ENCODE results near the gene SOCS1. TPM values are rescaled to one million over a fixed set of nuclear protein-coding genes. Genes with fewer than 3 reads are reported as not detected.
A peak's percentile ranks its signal among the peaks of the same experiment; 100 is the strongest.

SOCS1 gene
- total RNA-seq, 1 experiment from 2014 or later = 17.1 TPM

GRCh38 chr16:11285842-11286241 is 29.8 kb upstream of the SOCS1 start:
- DNase-seq (ENCODE audit: low read depth) = no peak

DNA sequence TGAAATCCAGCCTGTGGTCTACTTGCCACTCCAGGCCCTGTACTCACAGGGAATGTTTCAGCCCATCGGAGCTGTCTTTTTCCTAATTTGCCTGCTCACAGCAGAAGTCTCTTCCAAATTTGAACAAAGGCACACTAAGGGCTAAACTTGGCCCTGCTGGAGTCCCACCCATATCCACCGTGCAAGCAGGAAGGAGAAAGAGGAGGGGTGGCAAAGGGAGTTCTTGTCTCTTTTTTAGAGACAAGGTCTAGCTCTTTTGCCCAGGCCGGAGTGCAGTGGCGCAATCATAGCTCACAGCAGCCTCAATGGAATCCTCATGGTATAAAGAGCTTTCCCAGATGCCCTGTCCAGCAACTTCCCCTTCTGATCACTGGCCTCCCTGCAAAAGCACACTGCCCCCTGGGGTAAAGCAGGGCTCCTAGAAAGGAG is 27.8 kb upstream of the SOCS1 start:
- peak; percentile 19 for DNase-seq (ENCODE audit: low read depth)

DNA sequence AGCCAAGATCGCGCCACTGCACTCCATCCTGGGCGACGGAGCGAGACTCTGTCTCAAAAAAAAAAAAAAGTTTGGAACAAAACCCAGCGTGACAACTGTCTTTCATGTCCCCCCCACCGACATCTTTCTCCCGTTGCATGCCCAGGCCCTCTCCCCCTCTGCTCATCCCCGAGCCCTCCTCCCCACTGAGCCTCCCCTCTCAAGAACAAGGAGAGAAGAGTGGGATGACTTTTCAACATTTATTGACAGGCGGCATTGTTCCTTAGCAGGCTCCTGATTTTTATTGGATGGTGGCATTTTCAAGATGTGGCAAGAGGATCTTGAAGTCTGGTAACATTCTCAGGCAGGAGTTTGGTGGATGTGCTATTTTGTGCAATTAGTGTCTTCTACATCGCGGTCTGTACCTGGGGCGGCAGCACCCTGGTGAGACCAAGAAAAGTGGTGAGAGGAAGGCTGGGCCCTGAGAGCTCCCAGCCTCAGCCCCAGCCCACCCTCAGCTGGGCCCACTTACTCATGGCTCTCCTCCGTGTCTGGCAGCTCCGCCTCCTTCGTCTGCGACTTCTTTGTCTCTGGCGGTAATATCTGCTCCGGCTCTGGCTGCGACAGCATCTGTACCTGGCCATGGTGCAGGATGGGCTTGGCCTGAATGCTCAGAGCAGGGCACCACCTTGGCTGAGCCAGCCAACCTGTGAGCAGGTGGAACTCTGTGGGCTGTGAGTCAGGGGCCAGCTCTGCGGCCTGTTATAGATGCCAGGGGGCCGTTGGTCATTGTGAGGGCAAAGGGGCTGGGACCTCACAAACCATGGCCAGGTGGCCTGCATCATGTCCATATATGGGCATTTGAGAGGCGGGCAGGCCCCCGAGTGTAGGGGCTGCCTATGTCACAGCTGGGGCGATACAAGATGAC is 24.9 kb upstream of the SOCS1 start, which contains the start of gene PRM1:
Gene PRM1, minus strand, starts transcription at position 715 of the 907 bp plus-strand sequence. Its CDS starts 92 bp downstream, at position 623.
- no peak for DNase-seq (ENCODE audit: low read depth)

GRCh38 chr16:11278681-11279628 is 23.0 kb upstream of the SOCS1 start:
- DNase-seq (ENCODE audit: low read depth) = no peak

GRCh38 chr16:11277607-11278337 is 21.8 kb upstream of the SOCS1 start:
- DNase-seq (ENCODE audit: low read depth) = no peak

DNA sequence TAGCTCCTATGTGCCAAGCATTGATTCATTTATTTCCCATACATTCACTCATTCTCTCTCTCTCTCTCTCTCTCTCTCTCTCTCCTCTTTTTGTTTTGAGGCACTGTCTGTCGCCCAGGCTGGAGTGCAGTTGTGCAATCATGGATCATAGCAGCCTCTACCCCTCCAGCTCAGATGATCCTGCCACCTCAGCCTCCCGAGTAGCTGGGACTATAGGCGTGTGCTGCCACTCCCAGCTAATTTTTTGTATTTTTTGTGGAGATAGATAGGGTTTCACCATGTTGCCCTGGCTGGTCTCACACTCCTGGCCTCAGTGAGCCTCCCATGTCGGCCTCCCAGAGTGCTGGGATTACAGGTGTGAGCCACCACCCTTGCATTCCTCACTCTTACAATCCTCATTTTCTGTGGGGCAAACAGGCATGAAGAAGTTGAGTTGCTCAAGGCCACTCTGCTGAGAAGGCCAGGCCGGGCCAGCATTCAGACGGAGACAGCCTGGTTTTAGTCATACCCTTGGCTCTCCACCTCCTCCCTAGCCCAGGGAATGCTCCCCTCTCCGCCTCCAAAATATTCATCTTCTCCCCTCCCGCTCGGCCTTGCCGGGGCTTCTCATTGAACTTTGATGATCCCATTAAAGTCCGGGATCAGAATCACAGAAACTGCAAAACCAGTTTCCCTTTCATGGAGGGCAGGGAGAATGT is 21.0 kb upstream of the SOCS1 start:
- no peak for DNase-seq (ENCODE audit: low read depth)

DNA sequence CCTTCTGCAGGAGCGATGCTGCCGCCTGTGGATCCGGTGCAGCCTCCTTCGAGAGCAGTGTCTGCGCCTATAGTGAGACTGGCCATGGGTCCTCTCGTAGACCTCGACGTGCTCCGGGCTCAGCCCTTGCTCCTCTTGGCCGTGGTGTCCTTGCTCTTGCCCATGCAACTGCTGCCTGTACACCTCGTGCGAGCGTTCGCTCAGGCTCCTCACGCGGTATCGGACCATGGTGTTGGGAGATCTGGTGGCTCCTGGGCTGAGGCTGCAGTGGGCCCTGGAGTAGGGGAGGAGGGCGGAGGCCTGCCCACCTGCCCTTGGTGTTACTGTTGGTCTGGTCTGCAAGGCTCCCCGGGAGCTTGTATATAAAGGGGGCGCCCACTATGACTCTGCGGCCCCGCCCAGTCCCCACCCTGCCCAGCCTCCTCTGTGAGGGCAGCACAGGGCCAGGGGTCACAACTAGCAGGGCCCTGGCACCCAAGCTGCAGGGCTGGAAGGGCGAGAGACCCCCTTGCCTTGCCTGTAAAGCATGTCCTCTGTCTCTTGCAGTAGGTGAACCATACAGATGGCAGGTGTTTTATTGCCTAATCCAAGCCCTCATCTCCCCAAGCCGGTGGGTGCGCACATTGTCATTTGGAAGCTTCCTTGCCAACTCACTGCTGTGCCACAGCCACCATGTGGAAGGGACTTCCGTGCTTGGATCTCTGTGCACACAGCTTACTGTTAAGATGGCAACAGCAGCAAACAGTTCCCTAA is 20.3 kb upstream of the SOCS1 start, which contains the start of gene PRM2:
Gene PRM2, minus strand, starts transcription at position 338 of the 753 bp plus-strand sequence. Its CDS starts 110 bp downstream, at position 228.
- DNase-seq (ENCODE audit: low read depth) = no peak

GRCh38 chr16:11274964-11275363 is 19.0 kb upstream of the SOCS1 start:
- no peak for DNase-seq (ENCODE audit: low read depth)

- peak; percentile 45 for DNase-seq (ENCODE audit: low read depth)
These were observed 17.8 kb upstream of the SOCS1 start for GRCh38 chr16:11273721-11274324.

- DNase-seq (ENCODE audit: low read depth) = no peak
These were observed 17.1 kb upstream of the SOCS1 start, which contains the start of gene PRM3 for GRCh38 chr16:11272921-11273720. TSS of gene PRM3 (minus strand) at chr16:11273629. CDS start at chr16:11273595, 34 bp downstream.

GRCh38 chr16:11272484-11272883 is 16.5 kb upstream of the SOCS1 start:
- no peak for DNase-seq (ENCODE audit: low read depth)

- DNase-seq (ENCODE audit: low read depth) = no peak
These were observed 15.6 kb upstream of the SOCS1 start for GRCh38 chr16:11271610-11272009.

DNA sequence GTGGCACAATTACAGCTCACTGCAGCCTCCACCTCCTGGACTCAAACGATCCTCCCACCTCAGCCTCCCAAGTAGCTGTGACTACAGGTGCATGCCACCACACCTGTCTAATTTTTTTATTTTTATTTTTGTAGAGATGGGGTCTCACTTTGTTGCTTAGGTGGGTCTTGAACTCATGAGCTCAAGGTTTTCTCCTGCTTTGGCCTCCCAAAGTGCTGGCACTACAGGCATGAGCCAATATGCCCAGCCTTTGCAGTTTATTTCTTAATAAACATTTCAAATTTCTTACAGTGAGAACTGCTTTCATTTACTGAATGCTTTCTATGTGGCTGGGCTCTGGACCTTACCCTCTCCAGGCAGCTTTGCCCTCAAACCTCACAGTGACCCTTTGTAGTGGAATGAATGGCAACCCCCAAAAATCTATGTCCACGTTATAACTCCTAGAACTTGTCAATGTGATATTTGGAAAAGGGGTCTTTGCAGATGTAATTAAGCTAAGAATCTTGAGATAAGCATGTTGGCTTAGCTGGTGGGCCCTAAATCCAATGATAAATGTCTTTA is 14.7 kb upstream of the SOCS1 start:
- no peak for DNase-seq (ENCODE audit: low read depth)

DNA sequence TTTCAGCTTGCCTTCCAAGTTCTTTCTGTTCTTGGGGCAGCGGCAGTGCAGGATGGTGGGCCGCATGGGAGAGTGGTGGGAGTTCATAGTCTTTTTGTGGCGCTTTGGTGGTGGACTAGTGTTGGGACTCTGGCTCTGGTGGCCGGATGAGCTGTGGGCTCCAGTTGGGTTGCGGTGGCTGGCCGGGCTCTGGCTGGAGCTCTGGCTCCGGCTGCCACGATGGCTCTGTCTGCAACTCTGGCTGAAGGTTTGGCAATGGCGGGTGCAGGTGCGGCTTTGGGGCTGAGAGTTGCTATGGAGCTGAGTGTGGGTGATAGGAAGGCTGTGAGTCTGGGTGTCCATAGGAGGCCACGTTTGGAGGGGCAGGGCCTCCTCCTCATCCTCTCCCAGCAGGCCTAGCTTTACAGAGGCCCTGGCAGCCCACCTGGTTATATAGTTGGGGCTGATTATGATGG is 12.9 kb upstream of the SOCS1 start, which contains the start of gene TNP2:
Gene TNP2, minus strand, starts transcription at position 405 of the 455 bp plus-strand sequence. Its CDS starts 63 bp downstream, at position 342.
- no peak for DNase-seq (ENCODE audit: low read depth)

DNA sequence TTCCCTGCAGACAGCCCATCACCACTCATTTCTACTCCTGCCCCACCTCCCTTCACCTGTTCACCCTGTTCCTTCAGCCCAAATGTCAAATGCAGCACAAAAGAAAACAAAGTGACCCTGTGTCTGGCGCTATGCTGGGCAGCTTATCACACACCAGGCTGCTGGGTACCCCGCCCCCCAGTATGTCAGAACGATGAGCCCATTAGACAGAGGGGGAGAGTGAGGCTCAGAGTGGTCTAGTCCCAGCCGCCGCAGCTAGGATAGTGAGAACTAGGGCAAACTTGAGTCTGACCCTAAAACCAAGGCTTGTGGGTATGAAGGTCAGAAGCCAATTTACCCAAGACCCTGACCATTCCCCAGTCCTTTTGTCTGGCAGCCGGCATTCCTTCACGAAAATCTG is 9.1 kb upstream of the SOCS1 start:
- no peak for DNase-seq (ENCODE audit: low read depth)

GRCh38 chr16:11264155-11264832 is 8.3 kb upstream of the SOCS1 start:
- no peak for DNase-seq (ENCODE audit: low read depth)

GRCh38 chr16:11263737-11264136 is 7.7 kb upstream of the SOCS1 start:
- no peak for DNase-seq (ENCODE audit: low read depth)
